Liver (tissue), 3 donors: ENCODE measurements around the gene ASCL3.

Experiments
- HNF4A ChIP-seq, 2 donors: conservative IDR thresholded peaks; 2 replicates each; pipeline ENCODE4 v1.6.1; 2016; ENCODE audit warnings: antibody characterized with exemption in 2 of 2, mild to moderate bottlenecking in 2 of 2
- JUND ChIP-seq, 2 donors: IDR thresholded peaks; 2 replicates each; pipeline ENCODE4 v1.6.1; 2016; ENCODE audit warnings: antibody characterized with exemption in 2 of 2
- NR2F2 ChIP-seq: IDR thresholded peaks from 2 replicates; pipeline ENCODE4 v1.6.1; 2016; ENCODE audit warnings: antibody characterized with exemption
- RAD21 ChIP-seq, 2 donors: IDR thresholded peaks; 2 replicates each; pipeline ENCODE4 v1.6.1; 2016; ENCODE audit warnings: antibody characterized with exemption in 2 of 2, mild to moderate bottlenecking in 2 of 2
- RXRA ChIP-seq, 2 donors: IDR thresholded peaks; 2 replicates each; pipeline ENCODE4 v1.6.1; 2017 to 2018; ENCODE audit warnings: antibody characterized with exemption in 2 of 2, mild to moderate bottlenecking in 1 of 2
- SP1 ChIP-seq: IDR thresholded peaks from 2 replicates; pipeline ENCODE4 v1.6.1; 2018; ENCODE audit warnings: antibody characterized with exemption, mild to moderate bottlenecking
- TAF1 ChIP-seq: conservative IDR thresholded peaks from 2 replicates; pipeline ENCODE4 v1.6.1; 2016; ENCODE audit warnings: antibody characterized with exemption, mild to moderate bottlenecking
- YY1 ChIP-seq: IDR thresholded peaks from 2 replicates; pipeline ENCODE4 v1.6.1; 2016; ENCODE audit warnings: antibody characterized with exemption, mild to moderate bottlenecking
- TF ChIP-seq, protein P1 (sequence below): fragments of 150-350 bp; IDR thresholded peaks from 2 replicates; pipeline ENCODE4 v1.5.1; 2017; ENCODE audit warnings: improper control_type of control experiment, low read depth, low read length; ENCODE audit not compliant: missing input control
- TF ChIP-seq, protein P2 (sequence below): IDR thresholded peaks from 2 replicates; pipeline ENCODE4 v1.6.1; 2016; ENCODE audit warnings: antibody characterized with exemption
- TF ChIP-seq, protein P3 (sequence below): IDR thresholded peaks from 2 replicates; pipeline ENCODE4 v1.6.1; 2016; ENCODE audit warnings: antibody characterized with exemption
- TF ChIP-seq, protein P4 (sequence below): IDR thresholded peaks from 2 replicates; pipeline ENCODE4 v1.6.1; 2016; ENCODE audit warnings: antibody characterized with exemption, mild to moderate bottlenecking
- donor health status: healthy.
- donor health status: healthy.

DNA sequence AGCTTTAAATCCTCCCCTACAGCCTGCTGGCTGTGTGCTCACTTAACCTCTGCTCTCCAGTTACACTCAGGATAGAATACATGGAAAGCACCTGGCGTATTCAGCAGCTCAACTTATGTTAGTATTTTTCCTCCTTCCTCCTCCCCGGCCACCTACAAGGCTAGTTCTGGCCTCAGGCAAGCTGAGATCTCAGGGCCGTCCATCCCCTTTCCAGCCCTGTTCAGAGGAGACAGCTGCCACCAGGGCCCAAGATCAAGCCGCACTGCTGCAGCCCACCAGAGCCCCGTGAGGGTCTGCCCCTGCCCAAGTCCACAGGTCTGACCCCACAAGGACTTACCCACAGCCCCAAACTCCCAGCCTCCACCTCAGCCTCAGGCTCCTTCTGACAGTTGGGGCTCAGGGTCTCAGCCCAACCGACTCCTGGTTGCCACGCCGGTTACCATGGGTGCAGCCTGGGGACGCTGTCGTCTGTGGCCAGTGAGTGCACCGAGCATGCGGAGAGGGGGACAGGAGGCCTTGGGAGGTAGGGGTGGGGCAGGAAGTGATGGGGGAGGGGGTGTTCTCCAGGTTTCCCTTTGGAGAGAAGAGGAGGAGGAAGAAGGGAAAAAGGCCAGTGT, 10.1 kb downstream of the ASCL3 start, which contains the start of gene C11orf16:
- TF ChIP-seq, protein P1, sequence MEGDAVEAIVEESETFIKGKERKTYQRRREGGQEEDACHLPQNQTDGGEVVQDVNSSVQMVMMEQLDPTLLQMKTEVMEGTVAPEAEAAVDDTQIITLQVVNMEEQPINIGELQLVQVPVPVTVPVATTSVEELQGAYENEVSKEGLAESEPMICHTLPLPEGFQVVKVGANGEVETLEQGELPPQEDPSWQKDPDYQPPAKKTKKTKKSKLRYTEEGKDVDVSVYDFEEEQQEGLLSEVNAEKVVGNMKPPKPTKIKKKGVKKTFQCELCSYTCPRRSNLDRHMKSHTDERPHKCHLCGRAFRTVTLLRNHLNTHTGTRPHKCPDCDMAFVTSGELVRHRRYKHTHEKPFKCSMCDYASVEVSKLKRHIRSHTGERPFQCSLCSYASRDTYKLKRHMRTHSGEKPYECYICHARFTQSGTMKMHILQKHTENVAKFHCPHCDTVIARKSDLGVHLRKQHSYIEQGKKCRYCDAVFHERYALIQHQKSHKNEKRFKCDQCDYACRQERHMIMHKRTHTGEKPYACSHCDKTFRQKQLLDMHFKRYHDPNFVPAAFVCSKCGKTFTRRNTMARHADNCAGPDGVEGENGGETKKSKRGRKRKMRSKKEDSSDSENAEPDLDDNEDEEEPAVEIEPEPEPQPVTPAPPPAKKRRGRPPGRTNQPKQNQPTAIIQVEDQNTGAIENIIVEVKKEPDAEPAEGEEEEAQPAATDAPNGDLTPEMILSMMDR, result no peak
- TF ChIP-seq, protein P2, sequence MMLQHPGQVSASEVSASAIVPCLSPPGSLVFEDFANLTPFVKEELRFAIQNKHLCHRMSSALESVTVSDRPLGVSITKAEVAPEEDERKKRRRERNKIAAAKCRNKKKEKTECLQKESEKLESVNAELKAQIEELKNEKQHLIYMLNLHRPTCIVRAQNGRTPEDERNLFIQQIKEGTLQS, result no peak
- TF ChIP-seq JUND (IDR thresholded peaks at IDR 0.05), result no peak
- TF ChIP-seq RAD21 (IDR thresholded peaks at IDR 0.05), result no peak
- TF ChIP-seq TAF1, result no peak
- no peak for TF ChIP-seq RXRA (IDR thresholded peaks at IDR 0.05)
- TF ChIP-seq, protein P3, sequence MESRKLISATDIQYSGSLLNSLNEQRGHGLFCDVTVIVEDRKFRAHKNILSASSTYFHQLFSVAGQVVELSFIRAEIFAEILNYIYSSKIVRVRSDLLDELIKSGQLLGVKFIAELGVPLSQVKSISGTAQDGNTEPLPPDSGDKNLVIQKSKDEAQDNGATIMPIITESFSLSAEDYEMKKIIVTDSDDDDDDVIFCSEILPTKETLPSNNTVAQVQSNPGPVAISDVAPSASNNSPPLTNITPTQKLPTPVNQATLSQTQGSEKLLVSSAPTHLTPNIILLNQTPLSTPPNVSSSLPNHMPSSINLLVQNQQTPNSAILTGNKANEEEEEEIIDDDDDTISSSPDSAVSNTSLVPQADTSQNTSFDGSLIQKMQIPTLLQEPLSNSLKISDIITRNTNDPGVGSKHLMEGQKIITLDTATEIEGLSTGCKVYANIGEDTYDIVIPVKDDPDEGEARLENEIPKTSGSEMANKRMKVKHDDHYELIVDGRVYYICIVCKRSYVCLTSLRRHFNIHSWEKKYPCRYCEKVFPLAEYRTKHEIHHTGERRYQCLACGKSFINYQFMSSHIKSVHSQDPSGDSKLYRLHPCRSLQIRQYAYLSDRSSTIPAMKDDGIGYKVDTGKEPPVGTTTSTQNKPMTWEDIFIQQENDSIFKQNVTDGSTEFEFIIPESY, result no peak
- TF ChIP-seq, protein P4, sequence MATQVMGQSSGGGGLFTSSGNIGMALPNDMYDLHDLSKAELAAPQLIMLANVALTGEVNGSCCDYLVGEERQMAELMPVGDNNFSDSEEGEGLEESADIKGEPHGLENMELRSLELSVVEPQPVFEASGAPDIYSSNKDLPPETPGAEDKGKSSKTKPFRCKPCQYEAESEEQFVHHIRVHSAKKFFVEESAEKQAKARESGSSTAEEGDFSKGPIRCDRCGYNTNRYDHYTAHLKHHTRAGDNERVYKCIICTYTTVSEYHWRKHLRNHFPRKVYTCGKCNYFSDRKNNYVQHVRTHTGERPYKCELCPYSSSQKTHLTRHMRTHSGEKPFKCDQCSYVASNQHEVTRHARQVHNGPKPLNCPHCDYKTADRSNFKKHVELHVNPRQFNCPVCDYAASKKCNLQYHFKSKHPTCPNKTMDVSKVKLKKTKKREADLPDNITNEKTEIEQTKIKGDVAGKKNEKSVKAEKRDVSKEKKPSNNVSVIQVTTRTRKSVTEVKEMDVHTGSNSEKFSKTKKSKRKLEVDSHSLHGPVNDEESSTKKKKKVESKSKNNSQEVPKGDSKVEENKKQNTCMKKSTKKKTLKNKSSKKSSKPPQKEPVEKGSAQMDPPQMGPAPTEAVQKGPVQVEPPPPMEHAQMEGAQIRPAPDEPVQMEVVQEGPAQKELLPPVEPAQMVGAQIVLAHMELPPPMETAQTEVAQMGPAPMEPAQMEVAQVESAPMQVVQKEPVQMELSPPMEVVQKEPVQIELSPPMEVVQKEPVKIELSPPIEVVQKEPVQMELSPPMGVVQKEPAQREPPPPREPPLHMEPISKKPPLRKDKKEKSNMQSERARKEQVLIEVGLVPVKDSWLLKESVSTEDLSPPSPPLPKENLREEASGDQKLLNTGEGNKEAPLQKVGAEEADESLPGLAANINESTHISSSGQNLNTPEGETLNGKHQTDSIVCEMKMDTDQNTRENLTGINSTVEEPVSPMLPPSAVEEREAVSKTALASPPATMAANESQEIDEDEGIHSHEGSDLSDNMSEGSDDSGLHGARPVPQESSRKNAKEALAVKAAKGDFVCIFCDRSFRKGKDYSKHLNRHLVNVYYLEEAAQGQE, result no peak
- no peak for TF ChIP-seq HNF4A (conservative IDR thresholded peaks at IDR 0.05)
- no peak for TF ChIP-seq YY1
- TF ChIP-seq NR2F2, result no peak
- TF ChIP-seq SP1, result no peak
